ENCODE measurements around the gene PUM1.
"Not testable (repeated sequence)": the region's sequence is repeated elsewhere in the genome, so short reads cannot be mapped to it uniquely, and the experiment has no call there.

The PUM1 gene

GRCh38 chr1:30964706-30965105 lies 100.8 kb downstream of the PUM1 start:
- DNase-seq (ENCODE audit: low read depth): no peak

- DNase-seq (ENCODE audit: low read depth): no peak
These were observed 102.7 kb downstream of the PUM1 start for GRCh38 chr1:30962609-30963508.

DNA sequence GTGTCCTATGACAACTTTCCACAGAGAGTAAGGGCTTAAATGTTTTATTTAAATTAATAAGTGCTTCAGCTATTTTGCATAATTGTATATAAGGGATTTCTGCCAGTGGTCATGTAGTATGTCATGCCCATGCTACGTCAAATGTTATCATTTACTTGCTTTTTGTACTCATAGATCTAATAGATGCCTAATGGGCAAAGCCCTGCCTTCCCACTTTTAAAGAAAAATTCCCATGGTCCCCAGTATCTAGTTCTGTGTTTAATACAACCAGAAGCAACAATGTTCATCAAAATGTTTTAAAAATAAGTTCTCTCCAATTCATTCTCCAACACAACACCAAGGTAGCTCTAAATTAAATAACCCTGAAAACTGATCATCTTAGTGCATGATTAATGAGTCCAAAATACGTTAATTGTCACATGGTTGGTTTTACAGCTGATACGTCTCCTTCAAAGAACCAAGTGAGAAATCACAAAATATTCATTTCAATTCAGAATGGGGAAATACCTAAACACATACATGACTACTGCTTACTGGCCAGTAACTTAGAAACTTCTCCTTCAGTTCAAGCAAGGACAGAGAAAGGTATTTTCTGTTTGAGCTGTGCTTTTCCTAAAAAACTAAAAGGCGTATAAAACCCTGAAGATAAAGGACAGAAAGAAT lies 107.8 kb downstream of the PUM1 start:
- DNase-seq (ENCODE audit: low read depth): no peak

GRCh38 chr1:30955448-30956015 lies 110.0 kb downstream of the PUM1 start:
- DNase-seq (ENCODE audit: low read depth): no peak

- DNase-seq (ENCODE audit: low read depth): no peak
These were observed 111.8 kb downstream of the PUM1 start for GRCh38 chr1:30953685-30954084.

DNA sequence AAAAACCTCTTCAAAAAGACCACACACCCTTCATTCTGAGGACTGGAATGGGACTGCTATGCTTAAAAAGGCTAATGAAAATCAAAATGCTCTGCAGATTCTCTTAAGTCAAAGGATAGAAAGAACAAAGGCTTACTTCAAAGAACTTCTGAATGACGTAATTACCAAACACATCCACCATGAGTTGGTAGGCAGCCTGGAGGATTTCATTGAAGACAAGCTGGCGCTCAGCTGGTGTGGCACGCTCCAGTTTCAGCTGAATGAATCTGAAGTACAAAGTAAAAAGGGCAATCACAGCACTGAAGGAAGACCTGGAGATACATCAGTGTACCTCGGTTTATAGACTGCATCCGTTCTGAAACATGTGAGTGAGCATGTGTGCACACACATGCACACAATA lies 113.4 kb downstream of the PUM1 start:
- DNase-seq (ENCODE audit: low read depth): no peak

DNA sequence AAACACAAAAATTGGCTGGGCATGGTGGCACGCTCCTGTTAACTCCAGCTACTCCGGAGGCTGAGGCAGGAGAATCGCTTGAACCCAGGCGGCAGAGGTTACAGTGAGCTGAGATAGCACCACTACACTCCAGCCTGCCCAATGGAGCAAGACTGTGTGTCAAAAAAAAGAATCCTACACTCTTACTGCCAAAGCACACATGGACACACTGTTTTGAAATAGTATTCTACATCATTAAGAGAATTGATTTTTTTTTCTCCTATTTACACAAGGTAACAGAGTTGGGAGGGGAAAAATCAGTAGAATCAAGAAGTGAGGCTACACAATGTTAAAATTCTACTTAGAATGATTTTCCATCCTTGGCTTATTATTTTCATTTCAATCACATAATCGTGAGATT lies 114.8 kb downstream of the PUM1 start:
- no peak for DNase-seq (ENCODE audit: low read depth)

GRCh38 chr1:30950053-30950452 lies 115.5 kb downstream of the PUM1 start:
- DNase-seq (ENCODE audit: low read depth): no peak

- not testable (repeated sequence) for DNase-seq (ENCODE audit: low read depth)
These were observed 116.1 kb downstream of the PUM1 start for GRCh38 chr1:30949487-30949838.

DNA sequence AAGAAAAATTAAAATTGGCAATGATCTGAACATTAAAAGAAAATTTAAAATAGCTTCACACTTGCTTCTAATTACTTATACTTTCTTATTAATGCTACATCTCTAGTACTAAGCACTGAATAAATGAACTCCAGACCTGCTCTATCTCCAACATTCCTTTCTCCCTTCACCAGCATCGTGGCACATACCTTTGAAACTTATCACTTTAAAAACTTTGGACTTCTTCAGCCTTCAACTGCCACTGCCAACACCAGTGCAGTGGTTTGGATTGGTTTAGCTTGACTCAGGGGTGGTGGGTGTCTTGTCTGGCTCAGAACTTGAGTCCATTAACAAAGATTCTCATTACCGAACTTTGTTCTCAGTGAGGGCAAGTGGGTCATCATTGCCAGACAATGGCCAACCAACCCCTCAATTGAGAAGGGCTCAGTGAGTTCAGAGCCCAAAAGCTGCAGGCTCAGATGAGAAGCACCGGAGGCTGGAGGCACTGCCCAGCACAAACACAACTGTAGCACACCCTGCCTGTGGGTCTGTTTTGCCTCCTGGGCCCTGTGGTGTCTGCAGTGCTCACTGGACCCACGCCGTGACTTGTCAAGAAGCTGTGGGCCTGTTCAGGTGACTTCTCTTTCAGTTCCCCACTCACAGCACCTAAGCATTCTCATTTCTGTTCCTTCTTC lies 116.6 kb downstream of the PUM1 start:
- DNase-seq (ENCODE audit: low read depth): not testable (repeated sequence)

- DNase-seq (ENCODE audit: low read depth): no peak
These were observed 117.2 kb downstream of the PUM1 start for GRCh38 chr1:30948278-30948677.

DNA sequence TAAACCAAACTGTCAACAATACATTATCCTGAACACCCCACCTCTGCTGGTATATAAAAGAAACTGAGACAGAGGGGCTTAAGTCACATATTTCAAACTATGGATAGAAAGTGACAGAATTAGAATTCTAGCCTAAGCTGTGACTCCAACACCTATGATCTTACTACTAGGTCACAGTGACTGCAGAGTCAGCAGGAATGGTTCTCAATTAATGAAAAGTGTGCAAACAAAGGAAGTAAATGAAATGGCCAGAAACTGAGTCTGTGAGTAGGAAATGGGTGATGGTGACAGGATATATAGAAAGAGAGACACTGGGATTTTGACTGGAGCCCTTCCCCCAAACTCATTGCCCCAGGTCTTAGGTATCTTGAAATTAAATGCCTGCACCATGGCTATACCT lies 118.3 kb downstream of the PUM1 start:
- DNase-seq (ENCODE audit: low read depth): no peak

GRCh38 chr1:30942326-30942963 lies 123.1 kb downstream of the PUM1 start:
- no peak for DNase-seq (ENCODE audit: low read depth)

GRCh38 chr1:30940541-30940940 lies 125.0 kb downstream of the PUM1 start:
- no peak for DNase-seq (ENCODE audit: low read depth)

DNA sequence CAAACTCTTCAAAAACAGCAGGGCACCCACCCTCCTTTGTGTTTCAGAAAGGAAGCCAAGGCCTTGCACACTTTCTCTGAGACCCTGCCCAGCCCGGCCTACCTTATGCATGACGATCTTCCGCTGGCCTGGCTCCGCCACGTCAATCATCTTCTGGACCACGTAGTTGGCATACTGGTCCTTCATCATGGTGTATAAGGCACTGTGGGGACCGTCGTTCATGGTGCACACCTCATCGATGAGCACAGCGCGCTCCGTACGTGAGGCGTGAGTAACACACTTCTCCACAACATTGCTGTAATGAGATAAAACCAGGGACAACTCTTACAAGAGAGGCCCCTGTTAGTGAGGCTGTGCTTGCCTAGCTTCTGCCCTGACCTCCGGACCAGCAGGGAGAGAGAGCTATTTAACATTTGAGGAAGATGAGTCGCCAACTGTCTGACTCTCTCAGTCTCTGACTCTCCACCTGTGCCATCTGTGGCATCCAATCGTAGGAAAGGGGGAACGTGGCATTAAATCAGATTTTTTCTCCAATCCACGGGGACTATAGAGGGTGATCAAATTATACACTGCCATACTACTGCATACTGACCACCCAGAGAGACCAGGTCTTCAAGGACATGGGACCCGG lies 128.9 kb downstream of the PUM1 start:
- no peak for DNase-seq (ENCODE audit: low read depth)

DNA sequence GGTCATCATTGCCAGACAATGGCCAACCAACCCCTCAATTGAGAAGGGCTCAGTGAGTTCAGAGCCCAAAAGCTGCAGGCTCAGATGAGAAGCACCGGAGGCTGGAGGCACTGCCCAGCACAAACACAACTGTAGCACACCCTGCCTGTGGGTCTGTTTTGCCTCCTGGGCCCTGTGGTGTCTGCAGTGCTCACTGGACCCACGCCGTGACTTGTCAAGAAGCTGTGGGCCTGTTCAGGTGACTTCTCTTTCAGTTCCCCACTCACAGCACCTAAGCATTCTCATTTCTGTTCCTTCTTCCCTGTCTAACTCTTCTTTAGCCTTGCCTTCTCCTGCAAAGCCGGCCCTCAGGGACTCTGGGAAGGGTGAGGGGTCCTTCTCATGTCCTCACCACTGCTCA lies 129.8 kb downstream of the PUM1 start:
- DNase-seq (ENCODE audit: low read depth): not testable (repeated sequence)

DNA sequence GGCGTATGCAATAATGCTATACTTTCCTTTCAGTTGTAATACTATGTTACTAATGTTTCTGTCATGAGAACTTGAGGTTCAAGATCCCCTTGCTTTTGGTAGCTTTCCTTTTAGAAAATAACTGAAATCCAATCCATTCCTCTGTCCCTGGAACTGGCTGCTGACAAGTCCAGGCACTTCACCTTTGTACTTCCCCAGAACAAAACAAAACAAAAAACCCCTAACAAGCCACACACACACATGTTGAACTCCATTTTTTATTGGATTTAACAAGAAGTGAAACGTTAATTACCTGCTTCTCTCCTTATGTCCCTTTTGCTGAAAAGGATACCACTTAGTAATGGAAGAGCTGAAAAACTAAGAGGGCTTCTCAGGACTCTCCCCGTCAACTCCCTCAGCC lies 130.9 kb downstream of the PUM1 start:
- DNase-seq (ENCODE audit: low read depth): no peak

DNA sequence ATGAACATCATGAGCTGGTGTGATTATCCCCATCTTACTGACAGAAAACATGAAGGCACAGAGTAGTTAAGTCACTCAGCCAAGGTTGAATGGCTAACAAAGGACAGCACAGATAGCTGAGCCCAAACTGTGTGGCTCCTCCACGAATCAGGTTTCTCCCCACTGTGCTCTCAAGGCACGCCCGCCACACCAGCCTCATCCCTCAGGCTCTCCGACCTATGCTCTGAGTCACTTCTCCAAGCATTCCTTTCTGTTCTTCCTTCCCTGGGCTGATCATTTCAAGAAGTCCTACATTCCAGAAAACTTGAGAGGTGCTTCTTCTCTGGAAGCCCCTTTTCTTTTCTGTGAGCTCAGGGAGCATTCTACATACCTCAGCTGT lies 131.7 kb downstream of the PUM1 start:
- no peak for DNase-seq (ENCODE audit: low read depth)

DNA sequence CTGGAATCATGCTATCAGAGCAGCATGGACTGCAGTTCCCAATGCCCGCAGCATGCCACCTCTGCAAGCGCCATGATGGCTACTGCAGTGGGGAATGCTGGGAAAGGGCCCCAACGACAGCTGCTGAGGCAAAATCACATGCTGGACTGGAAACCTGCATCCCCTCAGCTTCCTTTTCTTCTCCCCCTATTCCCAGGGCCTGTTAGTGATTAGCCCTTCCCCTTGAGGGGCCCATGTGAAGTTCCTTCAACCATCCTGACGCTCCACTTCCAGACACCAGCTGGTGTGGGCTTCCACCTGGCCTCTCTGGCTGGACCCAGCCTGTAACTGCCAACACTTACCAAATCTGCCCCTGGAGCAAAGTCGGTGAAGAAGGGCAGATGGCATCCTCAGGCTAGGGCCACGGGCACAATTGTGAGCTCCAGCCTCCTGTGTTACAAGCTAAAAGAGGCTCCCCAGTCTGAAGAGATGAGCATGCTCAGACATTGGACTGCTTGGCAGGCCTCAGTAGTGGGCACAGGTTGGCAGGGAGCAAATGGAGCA lies 134.8 kb downstream of the PUM1 start:
- DNase-seq (ENCODE audit: low read depth): no peak

- no peak for DNase-seq (ENCODE audit: low read depth)
These were observed 135.5 kb downstream of the PUM1 start for GRCh38 chr1:30929944-30930525.

All from stimulated activated CD4-positive, alpha-beta T cell treated with anti-CD3 and anti-CD28 coated beads, Interleukin-2, amount 100 ng/mL, for 4 hours (primary cell).